Neutrophil (primary cell): ENCODE measurements around the gene MCC.

Source experiments
- H3K27ac ChIP-seq: fragments of 200-600 bp; sonication (generic); 2 replicates; pipeline ENCODE4 v1.5.1; 2016; ENCODE audit warnings: mild to moderate bottlenecking, moderate library complexity
- H3K27me3 ChIP-seq: fragments of 200-600 bp; sonication (generic); 2 replicates; pipeline ENCODE4 v1.6.0; 2016; ENCODE audit warnings: mild to moderate bottlenecking
- H3K36me3 ChIP-seq: fragments of 200-600 bp; sonication (generic); 2 replicates; pipeline ENCODE4 v1.5.1; 2017
- H3K4me1 ChIP-seq, 2 experiments: fragments of 200-600 bp in 1 of 2; sonication (generic) in 1 of 2; 1 replicate in 1 of 2; 2 replicates in 1 of 2; pipeline versions ENCODE4 v1.5.1 to v1.6.1; 2013 to 2016; ENCODE audit warnings: low read depth in 1 of 2, low read length in 1 of 2, mild to moderate bottlenecking in 1 of 2, moderate library complexity in 1 of 2; ENCODE audit not compliant: control insufficient read depth in 1 of 2, insufficient read depth in 1 of 2
- H3K4me3 ChIP-seq, 2 experiments: fragments of 200-600 bp in 1 of 2; sonication (generic) in 1 of 2; 1 replicate in 1 of 2; 2 replicates in 1 of 2; pipeline ENCODE4 v1.5.1; 2013 to 2016; ENCODE audit warnings: low read depth in 1 of 2, low read length in 1 of 2, mild to moderate bottlenecking in 1 of 2, moderate library complexity in 1 of 2
- H3K9me3 ChIP-seq: fragments of 200-600 bp; sonication (generic); 2 replicates; pipeline ENCODE4 v1.5.1; 2016
- CTCF ChIP-seq: fragments of 200-600 bp; sonication (generic); IDR thresholded peaks from 2 replicates; pipeline ENCODE4 v1.5.1; 2016; ENCODE audit warnings: antibody characterized with exemption

Gene MCC

GRCh38 chr5:113151641-113152379 is 336.4 kb downstream of the MCC start:
- no peak for TF ChIP-seq CTCF
- no peak overlapping the region for H3K27ac ChIP-seq
- peaks cover 4% of the 10 kb centered on the region for H3K27me3 ChIP-seq
- no peak overlapping the region for H3K4me3 ChIP-seq
- H3K4me1 ChIP-seq = no peaks in the 10 kb centered on the region
- H3K9me3 ChIP-seq = no peaks in the 10 kb centered on the region
- no peaks in the 10 kb centered on the region for H3K36me3 ChIP-seq

- Histone ChIP-seq H3K9me3 (no peaks in the 10 kb centered on the region), H3K27ac (no peak overlapping the region), H3K27me3 (peaks cover 4% of the 10 kb centered on the region), H3K4me1 (no peaks in the 10 kb centered on the region), H3K4me3 (no peak overlapping the region), H3K36me3 (no peaks in the 10 kb centered on the region)
- no peak for TF ChIP-seq CTCF
Measured at GRCh38 chr5:113150821-113151220, 337.4 kb downstream of the MCC start.

GRCh38 chr5:113150221-113150620 is 338.0 kb downstream of the MCC start:
- Histone ChIP-seq H3K36me3 (no peaks in the 10 kb centered on the region), H3K4me1 (no peaks in the 10 kb centered on the region), H3K27me3 (peaks cover 4% of the 10 kb centered on the region), H3K4me3 (no peak overlapping the region), H3K27ac (no peak overlapping the region), H3K9me3 (no peaks in the 10 kb centered on the region)
- TF ChIP-seq CTCF = no peak

- Histone ChIP-seq H3K27me3 (peaks cover 4% of the 10 kb centered on the region), H3K4me3 (no peak overlapping the region), H3K4me1 (no peaks in the 10 kb centered on the region), H3K27ac (no peak overlapping the region), H3K36me3 (no peaks in the 10 kb centered on the region), H3K9me3 (no peaks in the 10 kb centered on the region)
- TF ChIP-seq CTCF = no peak
Measured at GRCh38 chr5:113147537-113147936, 340.7 kb downstream of the MCC start.

GRCh38 chr5:113147101-113147508 is 341.1 kb downstream of the MCC start:
- Histone ChIP-seq H3K4me1 (no peaks in the 10 kb centered on the region), H3K9me3 (no peaks in the 10 kb centered on the region), H3K36me3 (no peaks in the 10 kb centered on the region), H3K27me3 (peaks cover 4% of the 10 kb centered on the region), H3K27ac (no peak overlapping the region), H3K4me3 (no peak overlapping the region)
- no peak for TF ChIP-seq CTCF
